ENCODE results near the gene MBOAT2. TPM values are rescaled to one million over a fixed set of nuclear protein-coding genes. Genes with fewer than 3 reads are reported as not detected.

Gene MBOAT2
- total and polyA plus RNA-seq, 2 of the 13 experiments (the other 11 are each of a cell fraction or from before 2014, with no cell fraction given), result 0.11 to 0.36 TPM

GRCh38 chr2:8997631-8998030 is 5.9 kb downstream of the MBOAT2 start:
- Histone ChIP-seq H3K9me3 (ENCODE audit: low read length) (no peaks in the 10 kb centered on the region), H3K27me3 (ENCODE audit: control insufficient read depth in 1 of 2, insufficient read depth in 2 of 2, low read length in 2 of 2) (peaks cover 0 to 46% of the 10 kb centered on the region in 2 experiments; a peak in 4 of 5 replicates), H3K36me3 (replicated peaks in 1 of 2; ENCODE audit: control insufficient read depth in 1 of 2, insufficient read depth in 2 of 2, low read length in 2 of 2) (no peaks in the 10 kb centered on the region), H3K9ac (ENCODE audit: insufficient read depth, low read depth, low read length) (no peak overlapping the region), H4K20me1 (ENCODE audit: insufficient read depth, low read length) (no peaks in the 10 kb centered on the region), H3K79me2 (ENCODE audit: insufficient read depth, low read length) (no peaks in the 10 kb centered on the region), H3K4me1 (ENCODE audit: insufficient read depth, low read length) (no peaks in the 10 kb centered on the region), H3K4me3 (replicated peaks in 1 of 3; ENCODE audit: insufficient read depth in 1 of 3, low read depth in 2 of 3, low read length in 3 of 3) (no peak overlapping the region), H3K4me2 (ENCODE audit: low read depth, low read length) (no peak overlapping the region), H2AFZ (ENCODE audit: low read length) (no peak overlapping the region), H3K27ac (ENCODE audit: extremely low read length, insufficient read depth, low read length) (no peak overlapping the region)
- ChIA-PET POLR2A (no interaction called here), CTCF (ENCODE audit: low intra/inter-chr PET ratio, low total read pairs) (no interaction called here)
- in situ Hi-C loops (cut with HindIII; ENCODE audit: extremely low pct_ligation_motif_present, low pct_unique_long_range_greater_than_20kb), result no loop called here
- no peak for ATAC-seq
- WGBS (ENCODE audit: low lambda C conversion rate), result 15% methylated on average over 2 of the region's 2 CpGs
- BruUV-seq (replicated peaks), result no TSS peak
- DNase-seq (ENCODE audit: low spot score), result no peak
- intact Hi-C loops (cut with micrococcal nuclease; ENCODE audit: unreplicated experiment), result no loop called here
- no peak for TF ChIP-seq ARID2 (CRISPR knock-in tag; IDR thresholded peaks at IDR 0.05; ENCODE audit: borderline replicate concordance)
- no peak for TF ChIP-seq RNF2 (conservative IDR thresholded peaks at IDR 0.05; ENCODE audit: low read depth)
- no peak for TF ChIP-seq ELF1 (CRISPR knock-in tag; IDR thresholded peaks at IDR 0.05)
- no peak for TF ChIP-seq IRX3 (CRISPR knock-in tag; IDR thresholded peaks at IDR 0.05; ENCODE audit: borderline replicate concordance, low read depth)
- TF ChIP-seq TCF7 (IDR thresholded peaks at IDR 0.05; ENCODE audit: low read depth), result no peak
- TF ChIP-seq MYC (CRISPR knock-in tag; IDR thresholded peaks at IDR 0.05; ENCODE audit: borderline replicate concordance), result no peak
- TF ChIP-seq FOXP4 (CRISPR knock-in tag; IDR thresholded peaks at IDR 0.05), result no peak
- no peak for TF ChIP-seq GTF2F1 (IDR thresholded peaks at IDR 0.05; ENCODE audit: low read length)
- TF ChIP-seq SOX13 (IDR thresholded peaks at IDR 0.05), result no peak
- no peak for TF ChIP-seq SOX13 (CRISPR knock-in tag; conservative IDR thresholded peaks at IDR 0.05 in 1 of 2, IDR thresholded peaks at IDR 0.05 in 1 of 2)
- TF ChIP-seq SP4 (CRISPR knock-in tag; IDR thresholded peaks at IDR 0.05), result no peak
- no peak for TF ChIP-seq RFX5 (IDR thresholded peaks at IDR 0.05; ENCODE audit: low read depth, low read length)
- TF ChIP-seq MEIS1 (CRISPR knock-in tag; IDR thresholded peaks at IDR 0.05; ENCODE audit: borderline replicate concordance), result no peak
- TF ChIP-seq GATA4 (IDR thresholded peaks at IDR 0.05; ENCODE audit: borderline replicate concordance, low read depth), result no peak
- no peak for TF ChIP-seq ZNF546 (CRISPR knock-in tag; conservative IDR thresholded peaks at IDR 0.05)
- TF ChIP-seq, protein P1, sequence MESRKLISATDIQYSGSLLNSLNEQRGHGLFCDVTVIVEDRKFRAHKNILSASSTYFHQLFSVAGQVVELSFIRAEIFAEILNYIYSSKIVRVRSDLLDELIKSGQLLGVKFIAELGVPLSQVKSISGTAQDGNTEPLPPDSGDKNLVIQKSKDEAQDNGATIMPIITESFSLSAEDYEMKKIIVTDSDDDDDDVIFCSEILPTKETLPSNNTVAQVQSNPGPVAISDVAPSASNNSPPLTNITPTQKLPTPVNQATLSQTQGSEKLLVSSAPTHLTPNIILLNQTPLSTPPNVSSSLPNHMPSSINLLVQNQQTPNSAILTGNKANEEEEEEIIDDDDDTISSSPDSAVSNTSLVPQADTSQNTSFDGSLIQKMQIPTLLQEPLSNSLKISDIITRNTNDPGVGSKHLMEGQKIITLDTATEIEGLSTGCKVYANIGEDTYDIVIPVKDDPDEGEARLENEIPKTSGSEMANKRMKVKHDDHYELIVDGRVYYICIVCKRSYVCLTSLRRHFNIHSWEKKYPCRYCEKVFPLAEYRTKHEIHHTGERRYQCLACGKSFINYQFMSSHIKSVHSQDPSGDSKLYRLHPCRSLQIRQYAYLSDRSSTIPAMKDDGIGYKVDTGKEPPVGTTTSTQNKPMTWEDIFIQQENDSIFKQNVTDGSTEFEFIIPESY (CRISPR knock-in tag; IDR thresholded peaks at IDR 0.05), result no peak
- TF ChIP-seq KLF11 (CRISPR knock-in tag; IDR thresholded peaks at IDR 0.05), result no peak
- TF ChIP-seq ZNF232 (CRISPR knock-in tag; IDR thresholded peaks at IDR 0.05; ENCODE audit: borderline replicate concordance), result no peak
- no peak for TF ChIP-seq ZNF816 (CRISPR knock-in tag; IDR thresholded peaks at IDR 0.05; ENCODE audit: borderline replicate concordance)
- no peak for TF ChIP-seq MTERF4 (CRISPR knock-in tag; IDR thresholded peaks at IDR 0.05)
- TF ChIP-seq ZBTB2 (CRISPR knock-in tag; IDR thresholded peaks at IDR 0.05; ENCODE audit: low read depth), result no peak
- no peak for FAIRE-seq

Measured in HepG2 (cell line).